Measurements from ENCODE around the gene SWAP70.

Gene SWAP70

DNA sequence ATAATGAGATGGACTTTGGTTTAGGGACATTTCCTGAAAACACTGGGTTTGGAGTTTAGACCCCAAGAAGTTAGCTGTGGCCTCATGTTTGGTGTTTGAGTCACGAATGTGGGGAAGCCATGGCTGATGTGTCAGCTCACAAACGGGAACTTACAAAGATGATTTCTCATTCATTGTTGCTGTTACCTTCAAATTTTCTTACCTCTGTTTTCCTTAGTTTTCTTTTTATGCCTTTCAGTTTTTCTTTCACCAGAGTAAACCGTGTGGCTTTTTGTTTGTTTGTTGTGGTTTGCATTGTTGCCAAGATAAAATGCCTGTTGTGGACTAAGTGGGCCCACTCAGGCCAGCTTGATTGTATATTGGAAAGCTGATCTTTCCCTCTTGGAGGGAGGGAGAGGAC is 89.1 kb downstream of the SWAP70 start:
- DNase-seq (ENCODE audit: low read depth): peak; percentile 63

GRCh38 chr11:9754010-9754471 is 90.2 kb downstream of the SWAP70 start:
- no peak for DNase-seq (ENCODE audit: low read depth)

GRCh38 chr11:9755561-9756185 is 91.8 kb downstream of the SWAP70 start:
- no peak for DNase-seq (ENCODE audit: low read depth)

DNA sequence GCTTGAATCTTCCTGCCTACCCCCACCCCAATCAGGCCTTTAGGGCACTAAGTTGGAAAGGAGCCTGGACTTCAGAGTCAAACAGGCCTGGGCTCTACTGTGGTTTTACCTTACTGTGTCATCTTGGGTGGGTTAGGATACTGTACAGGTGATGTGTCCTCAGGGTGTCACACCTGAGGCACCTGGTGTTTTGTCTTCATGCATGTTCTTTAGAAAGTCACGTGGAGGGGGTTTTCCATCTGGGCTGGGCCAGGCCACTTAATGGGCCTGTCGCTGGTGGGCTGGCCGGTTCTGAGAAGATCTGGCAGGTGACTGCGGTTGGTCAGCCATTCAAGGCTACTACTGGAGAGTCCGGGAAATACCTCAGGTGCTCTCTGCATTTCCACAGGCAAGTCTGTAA is 92.6 kb downstream of the SWAP70 start:
- DNase-seq (ENCODE audit: low read depth): no peak

DNA sequence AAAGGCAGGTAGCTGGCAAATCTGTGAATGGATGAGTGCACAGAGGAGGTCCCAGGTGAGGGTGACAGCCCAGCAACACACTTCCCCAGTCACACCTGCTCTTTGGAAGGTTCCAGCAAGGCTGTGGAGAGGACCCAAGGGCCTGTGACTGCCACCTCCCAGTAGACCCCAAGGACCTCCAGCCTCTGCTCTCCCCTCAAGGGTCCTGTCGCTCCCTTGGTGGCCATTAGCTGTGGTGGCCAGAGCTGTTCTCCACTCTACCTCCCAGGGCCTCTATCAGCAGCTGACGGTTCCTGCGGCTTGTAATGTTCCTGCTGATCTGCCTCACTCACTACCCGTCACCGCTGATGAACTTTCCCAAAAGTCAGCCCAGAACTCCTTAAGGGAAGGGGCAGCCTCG is 93.0 kb downstream of the SWAP70 start:
- no peak for DNase-seq (ENCODE audit: low read depth)

- DNase-seq (ENCODE audit: low read depth): no peak
Measured at GRCh38 chr11:9757809-9758636, 94.1 kb downstream of the SWAP70 start.

DNA sequence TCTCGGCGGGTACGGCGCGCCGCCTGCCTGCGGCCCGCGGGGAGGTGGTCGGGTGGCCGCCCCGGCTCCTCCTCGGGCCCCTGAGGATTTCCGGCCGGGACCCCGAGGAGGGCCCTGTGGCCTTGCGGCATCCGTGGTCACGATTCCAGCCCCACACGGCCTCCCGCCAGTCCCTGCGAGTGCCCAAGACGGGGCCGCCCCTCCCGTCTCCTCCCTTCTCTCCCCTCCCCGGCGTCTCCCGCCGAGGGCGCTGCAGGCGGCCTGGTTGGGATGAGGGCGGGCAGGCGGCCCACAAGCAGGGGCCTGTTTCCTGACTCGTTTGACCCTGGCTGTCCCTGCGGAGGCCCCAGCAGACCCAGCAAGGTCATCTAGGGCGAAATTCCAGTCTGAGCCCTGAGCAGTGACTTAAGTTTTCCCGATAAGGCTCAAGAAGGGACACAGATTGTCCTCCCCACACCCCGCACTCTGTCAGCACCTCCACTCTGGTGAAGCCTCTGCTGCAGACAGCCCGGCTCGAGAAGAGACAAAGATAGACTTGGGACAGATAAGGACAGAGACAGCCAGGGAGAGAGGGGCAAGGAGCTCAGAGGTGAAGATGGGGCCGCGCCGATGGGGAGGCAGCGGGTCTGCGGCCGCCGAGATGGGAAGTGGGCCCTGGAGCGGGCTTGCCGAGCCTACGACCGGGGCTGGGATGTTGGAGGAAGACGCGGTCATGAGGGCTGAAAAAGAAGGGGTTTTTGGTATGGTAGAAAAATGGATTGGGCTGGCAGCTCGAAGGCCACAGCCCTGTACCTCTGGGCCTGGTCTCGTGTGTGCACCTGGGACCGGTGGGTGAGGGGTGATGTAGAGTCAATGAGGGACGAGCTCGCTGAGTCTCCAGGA is 95.0 kb downstream of the SWAP70 start:
- DNase-seq (ENCODE audit: low read depth): peak; percentile 57

GRCh38 chr11:9759519-9760192 is 95.8 kb downstream of the SWAP70 start:
- DNase-seq (ENCODE audit: low read depth): peak; percentile 98

DNA sequence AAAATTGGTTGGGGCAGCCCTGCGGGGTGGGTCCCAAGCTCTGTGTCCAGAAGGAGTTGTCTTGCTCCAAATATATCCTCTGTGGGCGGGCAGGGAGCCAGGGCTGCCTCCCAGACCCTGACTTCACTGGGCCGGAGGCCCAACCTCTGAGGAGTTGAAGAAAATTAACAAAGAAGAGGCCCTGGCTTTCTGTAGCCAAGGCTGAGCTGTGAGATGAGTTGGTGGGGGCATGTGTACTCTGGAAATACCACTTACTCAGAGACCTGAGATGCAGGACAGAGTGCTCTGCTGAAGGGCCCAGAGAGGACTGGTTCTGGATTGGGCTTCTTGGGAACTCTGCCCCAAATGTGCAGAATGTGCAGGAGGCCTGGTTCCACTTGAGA is 96.3 kb downstream of the SWAP70 start:
- DNase-seq (ENCODE audit: low read depth): peak; percentile 96

DNA sequence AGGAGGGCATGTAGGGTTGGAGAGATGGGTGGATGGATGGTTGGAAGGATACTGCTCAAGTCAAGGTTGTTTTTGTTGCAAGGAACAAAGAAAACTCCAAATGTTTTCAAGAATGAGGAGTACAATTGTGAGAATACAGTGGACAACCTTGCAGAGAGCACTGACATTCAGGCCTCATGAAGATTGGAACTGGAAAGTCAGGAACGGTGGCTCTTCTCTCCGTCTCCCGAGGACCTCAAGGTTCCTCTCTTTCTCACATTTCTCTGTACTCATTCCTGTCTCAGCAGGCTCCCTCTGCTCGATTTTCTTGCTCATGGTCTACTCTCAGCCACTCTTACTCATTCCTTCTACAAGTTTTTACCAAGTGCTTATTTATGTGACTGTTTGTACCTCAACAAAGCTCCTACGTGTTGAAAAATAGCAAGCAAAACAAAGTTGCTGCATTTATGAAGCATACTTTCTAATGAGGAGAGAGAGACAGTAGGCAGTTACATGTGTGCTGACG is 97.6 kb downstream of the SWAP70 start:
- no peak for DNase-seq (ENCODE audit: low read depth)

DNA sequence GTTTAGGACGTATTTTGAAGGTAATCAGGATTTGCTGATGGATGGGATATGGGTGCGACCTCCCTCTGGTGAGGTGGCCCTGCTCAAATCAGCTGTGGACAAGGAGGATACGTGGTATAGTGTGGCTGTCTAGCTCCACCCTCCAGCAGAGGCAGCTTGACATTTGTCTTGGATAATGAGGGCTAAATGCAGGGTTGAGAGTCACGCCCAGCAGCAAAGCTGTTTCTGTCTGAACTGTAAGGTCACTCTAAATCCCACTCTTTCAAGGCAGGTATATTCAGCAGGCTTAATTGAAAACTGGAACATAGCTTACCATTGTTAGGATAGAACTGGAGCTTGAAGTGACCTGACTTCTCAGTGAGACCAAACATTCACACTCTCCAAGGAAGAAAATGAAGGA is 98.7 kb downstream of the SWAP70 start:
- DNase-seq (ENCODE audit: low read depth): no peak

- DNase-seq (ENCODE audit: low read depth): no peak
Measured at GRCh38 chr11:9763301-9763700, 99.4 kb downstream of the SWAP70 start.

DNA sequence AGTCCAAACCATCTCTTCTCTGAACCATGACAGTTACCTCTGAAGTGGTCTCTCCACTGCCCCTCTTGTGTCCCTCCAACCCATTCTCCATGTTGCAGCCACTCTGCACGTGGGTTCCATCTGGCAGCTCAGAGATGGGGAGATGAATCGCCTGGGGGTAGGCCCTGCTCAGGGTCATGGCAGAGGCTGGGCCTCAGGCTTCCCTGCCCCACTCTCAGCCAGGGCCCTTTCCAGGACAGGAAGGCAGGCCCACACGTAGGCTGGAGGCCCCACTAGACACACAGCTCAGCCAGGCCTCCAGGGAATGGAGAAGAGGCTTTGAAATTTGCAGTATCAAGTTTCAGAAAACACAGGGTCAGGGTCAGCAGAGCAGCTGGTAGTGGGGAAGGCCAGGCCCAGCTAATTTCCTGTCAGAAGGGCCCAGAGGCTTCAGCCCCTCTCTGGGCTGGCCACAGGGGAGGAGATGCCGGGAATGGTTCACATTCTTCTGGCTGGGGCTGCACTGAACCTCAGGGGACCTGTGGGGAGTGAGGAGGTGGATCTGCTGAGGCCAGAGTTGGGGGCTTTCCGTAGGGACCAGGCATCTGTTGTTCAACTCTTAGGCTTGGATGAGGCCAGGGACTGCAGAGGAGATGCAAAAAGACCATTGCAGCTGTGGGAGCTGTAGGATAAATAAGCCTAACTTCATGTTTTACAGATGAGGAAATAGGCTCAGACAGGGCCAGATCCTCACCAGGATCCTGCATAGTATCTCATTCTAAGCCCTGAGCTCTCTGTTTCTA is 101.6 kb downstream of the SWAP70 start:
- DNase-seq (ENCODE audit: low read depth): peak; percentile 66

DNA sequence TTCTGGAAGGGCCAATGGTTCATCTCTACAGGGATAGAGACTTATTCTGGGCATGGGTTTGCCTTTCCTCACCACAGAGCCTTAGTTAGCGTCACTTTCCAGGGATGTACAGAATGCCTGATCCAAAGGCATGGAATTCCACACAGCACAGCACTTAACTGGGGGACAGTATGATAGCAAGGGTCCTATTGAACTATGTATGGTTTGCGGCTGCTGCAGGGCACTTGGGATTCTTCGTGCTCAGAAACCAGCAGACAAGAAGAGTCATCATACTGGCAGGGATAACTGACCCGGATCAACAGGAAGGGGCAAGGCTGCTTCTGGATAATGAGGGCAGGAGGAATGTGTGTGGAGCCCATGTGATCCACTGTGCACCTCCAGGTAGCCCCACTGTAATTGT is 105.7 kb downstream of the SWAP70 start:
- DNase-seq (ENCODE audit: low read depth): no peak

- no peak for DNase-seq (ENCODE audit: low read depth)
Measured at GRCh38 chr11:9771071-9771511, 107.2 kb downstream of the SWAP70 start.

GRCh38 chr11:9772218-9772617 is 108.3 kb downstream of the SWAP70 start:
- no peak for DNase-seq (ENCODE audit: low read depth)

DNA sequence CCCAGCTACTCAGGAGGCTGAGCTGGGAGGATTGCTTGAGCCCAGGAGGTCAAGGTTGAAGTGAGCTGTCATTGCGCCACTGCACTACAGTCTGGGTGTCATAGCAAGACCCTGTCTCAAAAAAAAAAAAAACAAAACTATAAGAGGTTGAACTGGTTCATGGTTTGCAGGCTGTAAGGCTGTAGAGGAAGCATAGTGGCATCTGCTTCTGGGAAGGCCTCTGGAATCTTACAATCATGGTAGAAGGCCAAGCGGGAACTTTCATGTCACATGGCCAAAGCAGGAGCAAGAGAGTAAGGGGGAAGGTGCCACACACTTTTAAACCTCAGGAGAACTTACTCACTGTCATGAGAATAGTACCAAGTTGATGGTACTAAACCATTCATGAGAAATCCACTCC is 109.6 kb downstream of the SWAP70 start:
- DNase-seq (ENCODE audit: low read depth): no peak

- DNase-seq (ENCODE audit: low read depth): no peak
Measured at GRCh38 chr11:9774109-9774508, 110.2 kb downstream of the SWAP70 start.

- peak; percentile 80 for DNase-seq (ENCODE audit: low read depth)
Measured at GRCh38 chr11:9774591-9775397, 110.9 kb downstream of the SWAP70 start.

DNA sequence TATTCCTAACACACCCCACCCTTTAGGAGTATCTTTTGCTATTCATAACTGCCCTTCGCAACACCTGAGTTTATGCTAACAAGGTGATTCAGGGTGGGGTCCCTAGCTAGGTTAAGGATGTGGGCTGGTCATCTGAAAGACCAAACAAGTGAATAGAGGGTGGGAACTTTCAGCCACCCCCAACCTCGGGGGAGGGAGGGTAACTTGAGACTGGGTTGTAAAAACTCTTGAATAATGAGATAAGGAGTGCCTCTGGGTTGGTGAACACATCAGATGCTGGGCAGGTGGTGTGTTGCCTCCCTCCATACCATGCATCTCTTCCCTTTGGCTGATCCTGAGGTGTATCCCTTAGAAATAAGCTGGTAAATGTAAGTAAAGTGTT is 111.5 kb downstream of the SWAP70 start:
- no peak for DNase-seq (ENCODE audit: low read depth)

Data from stromal cell of bone marrow (primary cell).